ENCODE results near the gene DOK7. TPM values are rescaled to one million over a fixed set of nuclear protein-coding genes. Genes with fewer than 3 reads are reported as not detected.

Gene DOK7
- total RNA-seq, 2 donors from 2014 or later: not detected

- peaks cover 2% of the 10 kb centered on the region for H3K4me1 Mint-ChIP-seq
- no peak overlapping the region for H3K27ac Mint-ChIP-seq
- no peak for ATAC-seq
- H3K9me3 ChIP-seq (ENCODE audit: control insufficient read depth, low read length, poor library complexity, severe bottlenecking): no peaks in the 10 kb centered on the region
- H3K36me3 Mint-ChIP-seq (ENCODE audit: low read depth): no peaks in the 10 kb centered on the region
- H3K4me3 Mint-ChIP-seq: no peak overlapping the region
- DNase-seq: no peak
- H3K27me3 Mint-ChIP-seq: no peaks in the 10 kb centered on the region
Observed at GRCh38 chr4:3434881-3435685, 28.0 kb upstream of the DOK7 start.

DNA sequence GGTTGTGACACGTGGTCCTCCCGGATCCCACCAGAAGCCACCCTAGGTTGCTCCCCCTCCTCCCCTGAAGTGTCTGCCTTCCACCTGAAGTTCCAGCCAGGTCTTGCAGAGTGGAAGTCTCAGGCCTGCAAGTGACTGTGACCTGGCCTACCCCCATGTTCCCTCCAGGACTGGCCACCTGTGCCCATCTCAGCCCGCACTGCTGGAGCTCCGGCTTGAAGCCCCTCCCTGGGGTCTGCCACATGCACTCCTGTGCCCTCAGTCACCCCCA, 27.5 kb upstream of the DOK7 start:
- ATAC-seq (no peak), DNase-seq (no peak)
- Mint-ChIP-seq H3K27ac (no peak overlapping the region), H3K4me1 (peaks cover 2% of the 10 kb centered on the region), H3K27me3 (no peaks in the 10 kb centered on the region), H3K4me3 (no peak overlapping the region), H3K36me3 (ENCODE audit: low read depth) (no peaks in the 10 kb centered on the region)
- no peaks in the 10 kb centered on the region for H3K9me3 ChIP-seq (ENCODE audit: control insufficient read depth, low read length, poor library complexity, severe bottlenecking)

DNA sequence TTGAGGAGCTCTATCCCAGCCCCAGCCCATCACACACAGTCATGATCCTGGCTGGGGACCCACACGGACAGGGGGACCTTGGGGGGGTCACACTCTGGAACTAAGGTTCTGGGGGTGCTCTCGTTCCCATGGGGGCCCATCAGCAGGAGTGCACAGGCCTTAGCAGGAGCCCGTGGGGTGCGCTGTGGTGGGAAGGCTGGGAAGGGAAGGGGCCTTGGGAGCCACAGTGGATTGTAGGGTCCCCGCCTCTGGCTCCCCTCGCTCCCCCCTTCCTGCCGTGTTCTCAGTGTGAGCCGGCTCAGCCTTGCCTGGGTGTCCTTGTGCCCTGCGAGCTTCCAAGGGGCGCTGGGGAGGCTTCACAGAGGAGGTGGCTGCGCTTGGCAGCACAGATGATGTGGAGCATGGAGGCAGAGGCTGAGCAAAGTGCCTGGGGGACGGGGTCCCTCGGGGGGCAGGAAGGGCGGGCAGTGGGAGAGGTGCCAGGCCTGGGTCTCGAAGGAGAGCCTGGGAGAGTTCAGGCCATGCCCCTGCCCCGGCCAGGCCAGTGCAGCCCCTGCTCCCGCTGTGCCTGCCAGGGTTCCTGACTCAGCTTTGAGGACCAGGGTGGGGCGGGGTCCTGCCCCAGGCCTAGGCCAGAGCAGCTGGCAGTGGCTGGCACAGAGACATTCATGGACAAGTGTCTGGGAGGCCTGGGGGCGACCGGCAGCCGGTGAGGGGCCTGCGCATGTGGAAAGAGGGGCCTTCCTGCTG, 26.9 kb upstream of the DOK7 start:
- Mint-ChIP-seq H3K4me3 (no peak overlapping the region), H3K27ac (no peak overlapping the region), H3K36me3 (ENCODE audit: low read depth) (no peaks in the 10 kb centered on the region), H3K4me1 (peaks cover 2% of the 10 kb centered on the region), H3K27me3 (no peaks in the 10 kb centered on the region)
- H3K9me3 ChIP-seq (ENCODE audit: control insufficient read depth, low read length, poor library complexity, severe bottlenecking): no peaks in the 10 kb centered on the region
- DNase-seq (no peak), ATAC-seq (no peak)

GRCh38 chr4:3436798-3437581, 26.1 kb upstream of the DOK7 start:
- H3K9me3 ChIP-seq (ENCODE audit: control insufficient read depth, low read length, poor library complexity, severe bottlenecking): no peaks in the 10 kb centered on the region
- Mint-ChIP-seq H3K27ac (no peak overlapping the region), H3K36me3 (ENCODE audit: low read depth) (no peaks in the 10 kb centered on the region), H3K4me3 (no peak overlapping the region), H3K27me3 (no peaks in the 10 kb centered on the region), H3K4me1 (peaks cover 2% of the 10 kb centered on the region)
- ATAC-seq (no peak), DNase-seq (no peak)

DNA sequence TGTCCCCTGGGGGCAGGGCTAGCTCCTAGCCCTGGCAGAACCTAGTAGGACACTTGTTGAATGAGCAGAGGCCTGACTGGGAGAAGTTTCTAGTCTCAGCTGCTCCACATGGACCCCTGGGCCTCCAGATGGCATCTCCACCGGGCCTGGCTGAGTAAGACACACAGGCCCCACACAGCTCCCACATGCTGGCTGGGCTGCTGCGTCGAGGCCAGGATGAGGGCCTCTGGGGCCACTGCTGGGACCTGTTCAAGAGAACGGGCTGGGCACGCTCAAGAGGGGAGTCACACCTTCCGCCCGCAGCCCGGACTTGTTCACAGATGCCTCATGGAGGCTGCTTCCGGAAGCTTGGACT, 25.5 kb upstream of the DOK7 start:
- no peaks in the 10 kb centered on the region for H3K36me3 Mint-ChIP-seq (ENCODE audit: low read depth)
- H3K27ac Mint-ChIP-seq: no peak overlapping the region
- no peaks in the 10 kb centered on the region for H3K9me3 ChIP-seq (ENCODE audit: control insufficient read depth, low read length, poor library complexity, severe bottlenecking)
- H3K4me3 Mint-ChIP-seq: no peak overlapping the region
- no peaks in the 10 kb centered on the region for H3K27me3 Mint-ChIP-seq
- H3K4me1 Mint-ChIP-seq: peaks cover 2% of the 10 kb centered on the region
- ATAC-seq (no peak), DNase-seq (no peak)

DNA sequence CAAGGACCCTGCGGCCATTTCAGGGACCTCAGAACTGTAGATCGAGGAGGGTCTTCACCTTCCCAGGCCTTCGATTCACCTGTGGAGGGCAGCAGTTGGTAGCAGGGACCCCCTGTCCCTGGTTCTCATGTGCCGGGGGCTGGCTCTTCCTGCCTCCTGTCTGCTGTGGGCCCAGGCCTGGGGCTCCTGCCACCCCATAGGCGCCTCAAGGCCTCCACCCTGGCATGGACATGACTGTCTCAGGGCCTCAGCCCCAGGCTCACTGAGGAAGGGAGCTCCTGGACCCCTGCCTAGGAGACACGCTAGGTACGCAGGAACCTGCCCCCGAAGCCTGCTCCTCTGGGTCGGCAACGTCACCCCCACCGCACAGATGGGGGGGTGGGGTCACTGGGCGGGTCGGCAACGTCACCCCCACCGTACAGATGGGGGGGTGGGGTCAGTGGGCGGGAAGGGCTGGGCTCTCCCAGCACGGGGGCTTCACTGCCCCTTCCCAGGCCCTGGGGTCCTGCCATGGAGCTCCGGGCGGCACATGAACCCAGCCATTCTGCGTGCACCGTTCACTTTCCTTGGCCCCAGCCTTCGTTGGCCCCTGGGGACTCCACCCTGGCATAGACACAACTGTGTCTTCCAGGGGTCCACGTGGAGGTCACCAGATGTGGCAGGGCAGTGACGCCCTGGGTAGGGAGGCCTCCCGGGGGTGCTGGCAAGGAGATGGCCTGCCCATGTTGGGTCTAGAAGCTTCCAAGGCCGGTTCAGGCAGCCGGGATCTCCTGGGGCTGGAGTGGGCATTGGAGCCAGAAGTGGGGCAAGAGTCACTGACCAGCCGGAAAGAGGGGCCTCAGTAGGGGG, 24.9 kb upstream of the DOK7 start:
- no peaks in the 10 kb centered on the region for H3K27me3 Mint-ChIP-seq
- H3K9me3 ChIP-seq (ENCODE audit: control insufficient read depth, low read length, poor library complexity, severe bottlenecking): no peaks in the 10 kb centered on the region
- peaks cover 2% of the 10 kb centered on the region for H3K4me1 Mint-ChIP-seq
- H3K36me3 Mint-ChIP-seq (ENCODE audit: low read depth): no peaks in the 10 kb centered on the region
- H3K27ac Mint-ChIP-seq: no peak overlapping the region
- ATAC-seq (no peak), DNase-seq (no peak)
- H3K4me3 Mint-ChIP-seq: no peak overlapping the region

DNA sequence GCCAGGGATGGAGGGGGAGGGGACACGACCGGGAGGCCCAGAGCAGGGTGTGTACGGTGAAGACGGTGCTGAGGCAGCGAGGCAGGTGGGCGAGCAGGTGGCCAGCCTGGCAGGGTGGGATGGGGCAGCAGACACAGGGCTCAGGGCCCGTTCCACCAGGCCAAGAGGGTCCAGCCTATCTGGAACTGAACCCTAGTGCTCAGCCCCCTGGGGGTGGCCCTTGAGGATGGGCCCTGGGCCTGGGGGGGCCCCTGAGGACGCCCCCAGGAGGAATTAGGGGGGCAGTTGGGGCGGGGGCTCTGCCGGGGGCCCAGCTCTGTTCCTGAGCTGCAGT, 24.3 kb upstream of the DOK7 start:
- H3K27me3 Mint-ChIP-seq: no peaks in the 10 kb centered on the region
- no peak overlapping the region for H3K4me3 Mint-ChIP-seq
- H3K27ac Mint-ChIP-seq: no peak overlapping the region

GRCh38 chr4:3439391-3439790, 23.7 kb upstream of the DOK7 start:
- Mint-ChIP-seq H3K27ac (no peak overlapping the region), H3K36me3 (ENCODE audit: low read depth) (no peaks in the 10 kb centered on the region), H3K27me3 (no peaks in the 10 kb centered on the region), H3K4me3 (no peak overlapping the region), H3K4me1 (peaks cover 2% of the 10 kb centered on the region)
- ATAC-seq (no peak), DNase-seq (no peak)
- H3K9me3 ChIP-seq (ENCODE audit: control insufficient read depth, low read length, poor library complexity, severe bottlenecking): no peaks in the 10 kb centered on the region

More for the DNA sequence above, 24.3 kb upstream of the DOK7 start:
- no peaks in the 10 kb centered on the region for H3K9me3 ChIP-seq (ENCODE audit: control insufficient read depth, low read length, poor library complexity, severe bottlenecking)
- ATAC-seq: no peak
- H3K36me3 Mint-ChIP-seq (ENCODE audit: low read depth): no peaks in the 10 kb centered on the region
- DNase-seq: no peak
- peaks cover 2% of the 10 kb centered on the region for H3K4me1 Mint-ChIP-seq

DNA sequence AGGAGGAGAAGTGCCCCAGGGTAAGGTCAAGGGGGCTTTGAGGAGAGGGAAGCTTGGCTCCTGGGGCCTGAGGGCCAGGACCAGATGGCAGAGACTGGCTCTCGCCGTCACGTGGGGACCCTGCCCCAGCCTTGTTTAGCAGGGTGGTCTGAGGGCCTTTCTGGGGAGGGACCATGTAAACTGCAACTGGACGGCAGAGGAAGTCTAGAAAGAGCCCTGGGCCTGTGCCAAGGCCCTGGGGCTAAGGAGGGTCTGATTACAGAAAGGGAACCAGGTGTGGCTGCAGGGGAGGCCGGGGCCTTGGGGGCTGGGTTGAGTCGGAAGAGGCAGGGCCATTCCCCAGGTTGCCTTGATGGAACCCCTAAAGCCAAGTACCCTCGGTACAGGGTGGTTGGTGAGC, 23.1 kb upstream of the DOK7 start:
- Mint-ChIP-seq H3K4me1 (peaks cover 2% of the 10 kb centered on the region), H3K27me3 (no peaks in the 10 kb centered on the region), H3K4me3 (no peak overlapping the region), H3K27ac (no peak overlapping the region), H3K36me3 (ENCODE audit: low read depth) (no peaks in the 10 kb centered on the region)
- no peaks in the 10 kb centered on the region for H3K9me3 ChIP-seq (ENCODE audit: control insufficient read depth, low read length, poor library complexity, severe bottlenecking)
- ATAC-seq (no peak), DNase-seq (no peak)

- H3K9me3 ChIP-seq (ENCODE audit: control insufficient read depth, low read length, poor library complexity, severe bottlenecking): no peaks in the 10 kb centered on the region
- no peak for DNase-seq
- Mint-ChIP-seq H3K27me3 (no peaks in the 10 kb centered on the region), H3K4me1 (peaks cover 2% of the 10 kb centered on the region), H3K4me3 (no peak overlapping the region), H3K36me3 (ENCODE audit: low read depth) (no peaks in the 10 kb centered on the region), H3K27ac (no peak overlapping the region)
- ATAC-seq: no peak
Observed at GRCh38 chr4:3440979-3441500, 22.1 kb upstream of the DOK7 start.

- Mint-ChIP-seq H3K27ac (no peak within 1 kb of the TSS), H3K4me1 (peaks cover 2% of the 10 kb centered on the region), H3K36me3 (ENCODE audit: low read depth) (no peaks in the 10 kb centered on the region), H3K27me3 (no peaks in the 10 kb centered on the region), H3K4me3 (no peak within 1 kb of the TSS)
- no peaks in the 10 kb centered on the region for H3K9me3 ChIP-seq (ENCODE audit: control insufficient read depth, low read length, poor library complexity, severe bottlenecking)
- ATAC-seq (no peak), DNase-seq (no peak)
Observed at GRCh38 chr4:3441501-3442459, 21.3 kb upstream of the DOK7 start, which contains the start of gene HGFAC. Gene HGFAC, plus strand, starts transcription at chr4:3441968. Its CDS starts 34 bp downstream, at chr4:3442002.

GRCh38 chr4:3442460-3442958, 20.6 kb upstream of the DOK7 start:
- no peak for DNase-seq
- H3K4me3 Mint-ChIP-seq: no peak overlapping the region

More at GRCh38 chr4:3442460-3442958, 20.6 kb upstream of the DOK7 start:
- no peaks in the 10 kb centered on the region for H3K36me3 Mint-ChIP-seq (ENCODE audit: low read depth)
- no peak overlapping the region for H3K27ac Mint-ChIP-seq
- ATAC-seq: no peak
- H3K9me3 ChIP-seq (ENCODE audit: control insufficient read depth, low read length, poor library complexity, severe bottlenecking): no peaks in the 10 kb centered on the region
- no peaks in the 10 kb centered on the region for H3K27me3 Mint-ChIP-seq
- peaks cover 2% of the 10 kb centered on the region for H3K4me1 Mint-ChIP-seq

All from T-helper 17 cell (primary cell).